Occipital lobe (tissue), 2 donors: Measurements from ENCODE around the gene GAK. TPM values are rescaled to one million over a fixed set of nuclear protein-coding genes. Genes with fewer than 3 reads are reported as not detected.
"Not testable (repeated sequence)": the region's sequence is repeated elsewhere in the genome, so short reads cannot be mapped to it uniquely, and the experiment has no call there.

Experiments
- DNase-seq: peaks from one replicate; lab custom pipeline; 2025; lab: John Stamatoyannopoulos, UW
- total RNA-seq: library from RNA; depleted of rRNA; stranded (reverse); fragments of >200 nt; gene quantifications from one replicate; pipeline ENCODE4 v1.2.3, GENCODE V29; 2014

GAK gene
- total RNA-seq, 1 donor from 2014 or later: 45.2 TPM

GRCh38 chr4:952881-953573, 20.9 kb upstream of the GAK start:
- no peak for DNase-seq

DNA sequence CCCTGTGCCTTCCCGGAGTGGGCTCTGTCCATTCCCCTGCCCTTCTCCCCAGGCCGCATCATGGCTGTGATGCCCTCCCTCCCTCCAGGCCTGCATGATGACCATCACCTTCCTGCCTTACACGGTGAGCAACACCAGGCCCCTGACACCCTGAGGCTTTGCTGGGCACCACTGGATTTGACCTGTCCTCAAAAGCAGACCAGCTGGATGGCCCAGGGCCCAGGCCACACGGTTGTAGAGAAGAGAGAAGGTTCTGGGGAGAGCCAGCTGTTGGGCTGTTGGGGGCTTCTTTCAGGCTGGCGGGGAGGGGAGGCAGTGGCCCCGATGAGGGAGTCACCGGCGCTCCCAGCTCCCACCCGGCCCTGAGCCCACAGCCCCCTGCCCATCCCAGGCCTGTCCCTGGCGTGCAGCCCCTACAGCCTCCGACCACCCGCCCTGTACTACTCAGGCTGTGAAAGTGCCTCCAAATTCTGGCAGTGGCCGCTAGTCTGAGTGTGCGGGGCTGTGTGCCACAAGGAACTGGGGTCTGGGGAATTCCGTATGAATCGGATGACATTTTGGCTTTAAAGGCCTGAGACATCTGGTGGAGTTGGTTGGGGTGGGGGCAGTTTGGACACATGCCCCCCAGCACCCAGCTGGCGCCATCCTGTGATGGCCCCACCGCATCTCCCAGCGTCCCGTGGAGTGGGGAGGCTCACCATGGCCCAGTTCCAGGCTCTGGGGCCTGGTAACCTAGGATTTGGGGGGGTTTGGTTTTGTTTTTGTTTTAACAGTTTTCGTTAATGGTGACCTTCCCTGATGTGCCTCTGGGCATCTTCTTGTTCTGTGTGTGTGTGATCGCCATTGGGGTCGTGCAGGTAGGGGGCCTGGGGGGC, 19.7 kb upstream of the GAK start:
- DNase-seq: no peak

DNA sequence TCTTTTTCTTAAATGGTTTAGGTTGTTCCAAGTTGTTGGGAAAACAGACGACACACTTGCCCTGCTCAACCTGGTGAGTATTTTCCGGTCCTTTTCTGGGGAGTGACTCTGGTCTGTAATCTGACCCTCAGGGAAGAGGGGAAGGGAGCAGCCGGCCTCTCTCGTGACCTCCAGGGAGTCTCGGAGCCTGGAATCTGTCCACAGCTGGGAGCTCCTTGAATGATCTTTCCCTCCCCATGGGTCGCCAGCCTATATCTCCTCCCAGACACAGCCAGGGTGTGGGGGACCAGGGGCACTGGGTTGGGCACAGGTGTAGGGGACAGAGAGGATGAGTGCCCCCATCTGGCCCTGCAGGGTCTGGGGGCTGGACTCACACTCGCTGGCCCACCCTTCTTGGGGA, 19.1 kb upstream of the GAK start:
- no peak for DNase-seq

DNA sequence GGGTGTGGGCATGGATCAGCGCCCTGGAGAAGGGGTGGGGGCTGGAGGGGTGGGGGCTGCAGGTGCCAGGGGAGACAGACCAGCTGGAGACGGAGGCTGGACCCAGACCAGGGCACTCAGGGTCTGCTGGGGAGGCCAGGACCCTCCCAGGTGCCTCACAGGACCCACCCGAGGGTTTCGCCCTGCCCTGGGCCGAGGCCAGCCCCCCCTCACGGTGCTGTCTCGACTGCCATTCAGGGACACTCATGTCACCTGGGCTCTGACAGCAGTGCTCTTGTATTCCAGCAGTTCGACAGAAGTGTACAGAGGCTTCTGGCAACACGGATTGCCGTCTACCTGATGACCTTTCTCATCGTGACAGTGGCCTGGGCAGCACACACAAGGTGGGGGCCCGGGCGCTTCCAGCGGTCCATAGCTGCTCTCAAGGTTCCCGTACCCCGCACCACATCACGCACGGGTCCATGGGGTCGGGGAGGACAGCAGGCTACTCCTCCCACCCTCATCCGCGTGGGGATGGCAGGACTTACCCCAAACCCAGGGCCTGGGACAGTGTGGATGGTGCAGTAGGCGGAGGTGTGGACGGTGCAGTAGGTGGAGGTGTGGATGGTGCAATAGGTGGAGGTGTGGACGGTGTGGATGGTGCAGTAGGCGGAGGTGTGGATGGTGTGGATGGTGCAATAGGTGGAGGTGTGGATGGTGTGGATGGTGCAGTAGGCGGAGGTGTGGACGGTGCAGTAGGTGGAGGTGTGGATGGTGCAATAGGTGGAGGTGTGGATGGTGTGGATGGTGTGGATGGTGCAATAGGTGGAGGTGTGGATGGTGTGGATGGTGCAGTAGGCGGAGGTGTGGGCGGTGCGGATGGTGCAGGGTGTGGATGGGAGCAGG, 18.3 kb upstream of the GAK start:
- no peak for DNase-seq

- DNase-seq: no peak
These were observed 17.5 kb upstream of the GAK start for GRCh38 chr4:949656-950055.

DNA sequence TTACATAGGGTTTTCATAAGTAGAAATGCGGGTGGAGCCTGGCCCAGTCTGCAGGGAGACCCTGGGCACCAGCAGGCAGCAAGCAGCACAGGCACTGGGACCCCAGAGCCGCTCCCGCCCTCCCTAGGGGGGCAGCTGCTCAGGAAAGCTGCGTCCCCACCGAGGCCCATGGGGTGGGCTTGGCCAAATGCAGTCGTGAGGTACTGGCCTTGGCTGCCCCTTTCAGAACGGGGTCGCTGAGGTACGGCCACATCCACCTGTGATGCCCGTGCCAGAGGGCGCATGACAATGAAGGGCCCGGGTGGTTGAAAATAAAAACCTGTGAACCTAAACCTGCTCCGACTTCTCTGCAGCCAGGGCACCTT, 16.8 kb upstream of the GAK start:
- no peak for DNase-seq

GRCh38 chr4:948101-948935, 16.2 kb upstream of the GAK start:
- no peak for DNase-seq

DNA sequence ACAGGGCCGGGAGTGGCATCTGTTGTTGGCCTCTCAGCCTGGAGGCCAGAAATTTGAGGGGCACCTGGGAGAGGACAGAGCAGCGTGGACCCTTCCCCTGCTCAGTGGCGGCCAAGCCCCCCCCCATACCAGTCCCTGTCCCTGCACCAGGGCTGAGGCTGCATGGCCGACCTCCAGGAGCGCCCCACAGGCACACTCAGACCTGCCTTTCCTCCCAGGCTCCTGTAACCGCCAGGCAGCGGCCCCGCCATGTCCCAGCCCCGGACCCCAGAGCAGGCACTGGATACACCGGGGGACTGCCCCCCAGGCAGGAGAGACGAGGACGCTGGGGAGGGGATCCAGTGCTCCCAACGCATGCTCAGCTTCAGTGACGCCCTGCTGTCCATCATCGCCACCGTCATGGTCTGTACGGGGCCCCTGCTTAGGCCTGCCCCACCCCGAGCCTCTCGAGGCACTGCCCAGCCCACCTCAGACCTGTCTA, 15.4 kb upstream of the GAK start:
- no peak for DNase-seq

GRCh38 chr4:946517-947471, 14.7 kb upstream of the GAK start:
- no peak for DNase-seq

GRCh38 chr4:946103-946450, 14.0 kb upstream of the GAK start:
- DNase-seq: no peak

DNA sequence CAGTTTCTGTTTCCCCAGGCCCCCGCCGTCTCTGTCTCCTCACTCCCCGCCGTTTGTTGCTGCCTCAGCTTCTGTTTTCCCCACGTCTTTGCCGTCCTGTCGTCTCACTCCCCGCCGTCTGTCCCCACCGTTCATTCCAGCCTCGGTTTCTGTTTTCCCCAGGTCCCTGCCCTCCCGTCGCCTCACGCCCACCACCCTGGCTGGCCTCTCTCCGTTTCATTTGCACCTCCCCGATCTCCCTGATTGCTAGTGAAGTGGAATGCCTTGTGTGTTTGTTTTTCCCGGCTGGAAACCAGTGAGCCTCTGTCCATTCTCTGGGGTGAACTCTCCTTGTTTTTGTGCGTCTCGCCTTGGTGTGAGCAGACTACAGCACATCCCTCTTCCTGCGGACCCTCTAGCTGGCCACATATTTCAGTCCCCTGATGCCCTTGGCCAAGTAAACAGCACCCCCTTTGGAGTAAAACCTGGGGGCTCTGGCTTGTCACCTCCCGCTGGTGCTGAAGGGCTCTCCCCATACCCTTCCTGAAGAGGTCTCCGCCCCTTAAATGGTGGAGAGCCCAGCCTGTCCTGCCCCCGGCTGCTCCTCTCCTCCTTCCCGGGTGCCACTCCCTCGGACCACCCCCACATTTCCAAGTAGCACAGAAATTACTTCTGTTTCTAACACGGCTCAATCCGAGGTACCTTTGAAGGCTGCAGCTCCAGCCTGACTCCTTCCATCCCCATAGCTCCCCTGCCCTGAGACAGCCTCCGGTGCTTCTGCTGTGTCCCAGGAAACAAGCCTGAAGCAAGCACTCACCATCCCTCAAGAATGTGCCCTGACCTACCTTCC, 13.4 kb upstream of the GAK start:
- DNase-seq: no peak

- DNase-seq: not testable (repeated sequence)
These were observed 7.4 kb upstream of the GAK start for GRCh38 chr4:939508-939907.

DNA sequence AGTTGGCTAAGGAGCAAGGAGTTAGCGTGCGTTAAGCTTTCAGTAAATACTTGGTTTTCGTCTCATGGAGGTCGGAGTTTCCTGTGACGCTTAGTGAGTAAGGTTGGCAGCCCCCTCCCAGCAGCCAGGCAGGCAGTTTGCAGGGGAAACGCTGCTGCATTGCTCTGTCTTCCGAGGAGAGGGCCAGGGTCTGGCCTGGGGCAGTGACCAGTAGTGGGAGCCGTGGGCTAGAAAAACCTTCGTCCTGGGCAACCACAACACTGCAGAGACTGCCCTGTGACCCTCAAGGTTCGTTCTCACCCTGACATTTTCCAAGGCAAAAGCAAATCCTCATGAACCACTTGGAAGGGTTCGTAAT, 576 bp upstream of the GAK start:
- no peak for DNase-seq

DNA sequence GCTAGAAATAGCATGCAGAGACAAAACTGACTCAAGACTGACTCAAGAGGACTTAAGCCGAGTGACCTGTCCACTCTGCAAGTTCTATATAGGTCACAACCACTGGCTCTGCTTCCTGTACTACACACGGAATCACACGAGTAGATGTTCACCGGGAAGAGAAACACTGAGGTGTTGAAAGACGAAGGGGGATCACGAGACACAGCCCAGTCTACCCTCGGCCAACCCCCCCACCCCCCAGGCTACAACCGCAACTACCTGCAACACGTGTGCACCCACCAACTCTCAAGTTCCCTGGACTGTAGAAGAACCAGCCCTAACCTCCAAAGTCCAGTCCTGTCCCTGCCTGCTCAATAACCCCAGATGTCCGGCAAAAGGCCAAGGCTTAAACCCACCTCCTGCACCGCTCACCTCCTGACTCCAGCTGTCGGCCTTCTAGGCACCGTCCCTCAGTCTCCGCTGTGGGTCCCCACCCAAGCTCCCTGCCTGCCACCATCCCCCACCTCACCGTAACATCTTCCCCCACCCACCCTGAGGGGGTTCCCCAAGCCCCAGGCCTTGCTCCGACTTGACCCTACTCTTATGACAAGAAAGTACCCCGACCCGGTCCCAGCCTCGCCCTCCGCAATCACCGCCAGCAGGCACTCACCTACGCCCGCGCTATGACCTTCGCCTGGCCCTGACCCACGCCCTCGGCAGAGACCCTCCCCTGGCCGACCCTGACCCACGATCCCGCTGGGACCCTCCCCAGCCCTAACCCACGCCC, 739 bp downstream of the GAK start:
- no peak for DNase-seq

DNA sequence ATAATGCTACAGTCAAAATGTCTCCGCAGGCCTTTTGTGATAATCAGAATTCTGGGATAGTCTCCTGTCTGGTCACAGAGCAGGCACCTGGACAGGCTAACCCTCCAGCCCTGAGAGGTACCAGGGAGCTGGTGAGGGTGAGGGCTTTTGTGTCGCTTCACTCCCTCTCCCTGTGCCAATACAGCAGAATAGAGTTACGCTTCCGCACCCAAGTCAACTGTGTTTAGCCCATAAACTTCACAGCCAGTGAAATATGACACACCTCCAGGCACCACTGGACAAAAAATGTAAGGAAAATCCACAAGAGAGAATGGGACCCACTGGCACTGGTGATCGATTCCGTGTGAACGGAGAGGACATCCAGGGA, 1.3 kb downstream of the GAK start:
- DNase-seq: no peak

- DNase-seq: no peak
These were observed 2.0 kb downstream of the GAK start for GRCh38 chr4:930028-930551.

- no peak for DNase-seq
These were observed 2.9 kb downstream of the GAK start for GRCh38 chr4:929096-929765.

DNA sequence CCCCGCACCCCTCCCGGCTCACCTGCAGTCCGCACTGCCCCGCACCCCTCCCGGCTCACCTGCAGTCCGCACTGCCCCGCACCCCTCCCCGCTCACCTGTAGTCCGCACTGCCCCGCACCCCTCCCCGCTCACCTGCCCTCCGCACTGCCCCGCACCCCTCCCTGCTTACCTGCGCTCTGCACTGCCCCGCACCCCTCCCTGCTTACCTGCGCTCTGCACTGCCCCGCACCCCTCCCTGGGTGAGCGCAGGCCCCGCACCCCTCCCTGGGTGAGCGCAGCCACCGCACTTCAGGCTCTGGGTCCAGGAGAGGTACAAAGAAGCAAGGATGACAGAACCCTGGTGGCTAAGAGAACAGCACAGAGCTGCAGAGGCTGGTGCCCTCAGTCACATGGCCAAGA, 4.5 kb downstream of the GAK start:
- not testable (repeated sequence) for DNase-seq
